Suprapubic skin (tissue), 4 donors: Measurements from ENCODE around the gene JADE3.

Experiments used
- CTCF ChIP-seq, 2 donors: fragments of 200-600 bp in 1 of 2; fragments of 450-650 bp in 1 of 2; sonication (generic) in 1 of 2; IDR thresholded peaks; one replicate each; pipeline ENCODE4 v1.5.1; 2016 to 2019; ENCODE audit warnings: antibody characterized with exemption in 2 of 2, mild to moderate bottlenecking in 1 of 2, moderate library complexity in 1 of 2
- POLR2A ChIP-seq, 2 donors: fragments of 450-650 bp; IDR thresholded peaks; one replicate each; pipeline ENCODE4 v1.6.1; 2017; ENCODE audit warnings: antibody characterized with exemption in 2 of 2, mild to moderate bottlenecking in 2 of 2, moderate library complexity in 2 of 2
- POLR2AphosphoS5 ChIP-seq, 3 donors: sonication (generic); formaldehyde crosslinking; IDR thresholded peaks; one replicate each; pipeline ENCODE4 v1.6.1; 2017; ENCODE audit warnings: antibody characterized with exemption in 3 of 3

- TF ChIP-seq POLR2AphosphoS5 (IDR thresholded peaks at IDR 0.05): no peak
- no peak for TF ChIP-seq CTCF (IDR thresholded peaks at IDR 0.05)
- TF ChIP-seq POLR2A (IDR thresholded peaks at IDR 0.05): no peak
These were observed 149.2 kb downstream of the JADE3 start for GRCh38 chrX:47061238-47061919.
